Measurements from ENCODE around the gene CASZ1. TPM values are rescaled to one million over a fixed set of nuclear protein-coding genes. Genes with fewer than 3 reads are reported as not detected.

Gene CASZ1
- total RNA-seq, 3 donors from 2014 or later (not counting 1 experiment from before 2014, with no cell fraction given): 55.9 to 83.0 (median 70.6) TPM

- no peak overlapping the region for H3K27ac Mint-ChIP-seq
- intact Hi-C loops (cut with micrococcal nuclease): no loop called here
- no peaks in the 10 kb centered on the region for H3K36me3 Mint-ChIP-seq
Observed at GRCh38 chr1:10820422-10820821, 24.0 kb upstream of the CASZ1 start.

GRCh38 chr1:10819198-10819901 is 22.9 kb upstream of the CASZ1 start:
- H3K36me3 Mint-ChIP-seq: no peaks in the 10 kb centered on the region
- H3K4me3 Mint-ChIP-seq: no peak overlapping the region
- H3K4me1 Mint-ChIP-seq: no peaks in the 10 kb centered on the region
- no peak for TF ChIP-seq CTCF (IDR thresholded peaks at IDR 0.05)
- no peak for DNase-seq
- ATAC-seq: no peak
- Histone ChIP-seq H3K27ac (ENCODE audit: low read length) (no peak overlapping the region), H3K4me1 (ENCODE audit: control insufficient read depth, insufficient read depth, low read length) (no peaks in the 10 kb centered on the region), H3K27me3 (ENCODE audit: control insufficient read depth, insufficient read depth, low read length) (no peaks in the 10 kb centered on the region), H3K9me3 (ENCODE audit: control insufficient read depth, insufficient read depth, low read length) (no peaks in the 10 kb centered on the region), H3K4me3 (ENCODE audit: low read length) (no peak overlapping the region), H3K36me3 (ENCODE audit: control insufficient read depth, insufficient read depth, low read length) (no peaks in the 10 kb centered on the region)
- H3K27ac Mint-ChIP-seq: no peak overlapping the region
- intact Hi-C loops (cut with micrococcal nuclease): no loop called here
- no peaks in the 10 kb centered on the region for H3K9me3 Mint-ChIP-seq
- H3K27me3 Mint-ChIP-seq (ENCODE audit: low read depth in 2 of 2): peaks cover 6 to 7% of the 10 kb centered on the region in 2 donors
- WGBS (ENCODE audit: insufficient coverage): 86% methylated on average over 13 of the region's 13 CpGs

More at GRCh38 chr1:10820422-10820821, 24.0 kb upstream of the CASZ1 start:
- no peaks in the 10 kb centered on the region for H3K9me3 ChIP-seq (ENCODE audit: control insufficient read depth, insufficient read depth, low read length)
- Mint-ChIP-seq H3K4me1 (no peaks in the 10 kb centered on the region), H3K9me3 (no peaks in the 10 kb centered on the region), H3K4me3 (no peak overlapping the region), H3K27me3 (ENCODE audit: low read depth in 2 of 2) (peaks cover 6 to 7% of the 10 kb centered on the region in 2 donors)
- TF ChIP-seq CTCF (IDR thresholded peaks at IDR 0.05): no peak
- no peaks in the 10 kb centered on the region for H3K36me3 ChIP-seq (ENCODE audit: control insufficient read depth, insufficient read depth, low read length)
- ATAC-seq (no peak), DNase-seq (no peak)
- no peak overlapping the region for H3K4me3 ChIP-seq (ENCODE audit: low read length)
- no peaks in the 10 kb centered on the region for H3K4me1 ChIP-seq (ENCODE audit: control insufficient read depth, insufficient read depth, low read length)
- no peak overlapping the region for H3K27ac ChIP-seq (ENCODE audit: low read length)
- WGBS (ENCODE audit: insufficient coverage): 81% methylated on average over 7 of the region's 7 CpGs
- H3K27me3 ChIP-seq (ENCODE audit: control insufficient read depth, insufficient read depth, low read length): no peaks in the 10 kb centered on the region

GRCh38 chr1:10818262-10819197 is 22.1 kb upstream of the CASZ1 start:
- WGBS (ENCODE audit: insufficient coverage): 78% methylated on average over 16 of the region's 17 CpGs
- no peak for ATAC-seq

More at GRCh38 chr1:10818262-10819197, 22.1 kb upstream of the CASZ1 start:
- no peaks in the 10 kb centered on the region for H3K9me3 Mint-ChIP-seq
- no peak overlapping the region for H3K27ac Mint-ChIP-seq
- H3K4me3 Mint-ChIP-seq: no peak overlapping the region
- H3K4me3 ChIP-seq (ENCODE audit: low read length): no peak overlapping the region
- H3K27ac ChIP-seq (ENCODE audit: low read length): no peak overlapping the region
- no peaks in the 10 kb centered on the region for H3K9me3 ChIP-seq (ENCODE audit: control insufficient read depth, insufficient read depth, low read length)
- H3K4me1 ChIP-seq (ENCODE audit: control insufficient read depth, insufficient read depth, low read length): no peaks in the 10 kb centered on the region
- H3K4me1 Mint-ChIP-seq: no peaks in the 10 kb centered on the region
- DNase-seq: no peak
- intact Hi-C loops (cut with micrococcal nuclease): no loop called here
- peaks cover 6 to 7% of the 10 kb centered on the region in 2 donors for H3K27me3 Mint-ChIP-seq (ENCODE audit: low read depth in 2 of 2)
- no peaks in the 10 kb centered on the region for H3K36me3 ChIP-seq (ENCODE audit: control insufficient read depth, insufficient read depth, low read length)
- H3K36me3 Mint-ChIP-seq: no peaks in the 10 kb centered on the region
- no peak for TF ChIP-seq CTCF (IDR thresholded peaks at IDR 0.05)
- H3K27me3 ChIP-seq (ENCODE audit: control insufficient read depth, insufficient read depth, low read length): no peaks in the 10 kb centered on the region
